Naive B cell (primary cell): Measurements from ENCODE around the gene TTC38. TPM values are rescaled to one million over a fixed set of nuclear protein-coding genes. Genes with fewer than 3 reads are reported as not detected.

Experiments
- ATAC-seq, 2 donors: fragments of 150-1000 bp; cut with Tn5 transposase; 2 replicates each; pipeline ENCODE4 v1.10.0; 2021; ENCODE audit warnings: low read depth in 2 of 2, mild to moderate bottlenecking in 2 of 2, moderate library complexity in 2 of 2
- DNase-seq: peaks from one replicate; pipeline ENCODE4 v3.0.0; 2022
- H3K27ac Mint-ChIP-seq, 6 donors: one replicate each; pipeline ENCODE4 v1.8.0; 2020 to 2022; ENCODE audit warnings: mild to moderate bottlenecking in 6 of 6, mixed read lengths in 6 of 6, moderate library complexity in 5 of 6, inconsistent platforms in 2 of 6
- H3K27me3 Mint-ChIP-seq, 3 donors: one replicate each; pipeline ENCODE4 v1.8.0; 2021 to 2022; ENCODE audit warnings: mixed read lengths in 3 of 3, mild to moderate bottlenecking in 1 of 3
- H3K36me3 Mint-ChIP-seq, 2 donors: one replicate each; pipeline ENCODE4 v1.8.0; 2020 to 2022; ENCODE audit warnings: mixed read lengths in 2 of 2, inconsistent platforms in 1 of 2, mild to moderate bottlenecking in 1 of 2
- H3K4me1 Mint-ChIP-seq, 3 donors: one replicate each; pipeline ENCODE4 v1.8.0; 2020 to 2022; ENCODE audit warnings: mixed read lengths in 3 of 3, inconsistent platforms in 1 of 3, mild to moderate bottlenecking in 1 of 3, moderate library complexity in 1 of 3
- H3K4me3 Mint-ChIP-seq, 8 donors: one replicate each; pipeline ENCODE4 v1.8.0; 2020 to 2022; ENCODE audit warnings: mild to moderate bottlenecking in 8 of 8, mixed read lengths in 8 of 8, moderate library complexity in 8 of 8, inconsistent platforms in 2 of 8
- H3K9me3 Mint-ChIP-seq, 7 donors: one replicate each; pipeline ENCODE4 v1.8.0; 2020 to 2022; ENCODE audit warnings: mixed read lengths in 7 of 7, mild to moderate bottlenecking in 5 of 7, inconsistent platforms in 2 of 7, moderate library complexity in 1 of 7
- polyA plus RNA-seq, 6 donors: library from polyadenylated mRNA; unstranded; fragments of 300-500 nt; fragmentation: Illumina TruSeq; gene quantifications; one replicate each; pipeline ENCODE4 v1.2.3, GENCODE V29; 2021; ENCODE audit warnings: low read depth in 6 of 6

Gene TTC38
- polyA plus RNA-seq, 6 donors from 2014 or later, result 1.8 to 6.0 (median 2.7) TPM; not detected in 1

DNA sequence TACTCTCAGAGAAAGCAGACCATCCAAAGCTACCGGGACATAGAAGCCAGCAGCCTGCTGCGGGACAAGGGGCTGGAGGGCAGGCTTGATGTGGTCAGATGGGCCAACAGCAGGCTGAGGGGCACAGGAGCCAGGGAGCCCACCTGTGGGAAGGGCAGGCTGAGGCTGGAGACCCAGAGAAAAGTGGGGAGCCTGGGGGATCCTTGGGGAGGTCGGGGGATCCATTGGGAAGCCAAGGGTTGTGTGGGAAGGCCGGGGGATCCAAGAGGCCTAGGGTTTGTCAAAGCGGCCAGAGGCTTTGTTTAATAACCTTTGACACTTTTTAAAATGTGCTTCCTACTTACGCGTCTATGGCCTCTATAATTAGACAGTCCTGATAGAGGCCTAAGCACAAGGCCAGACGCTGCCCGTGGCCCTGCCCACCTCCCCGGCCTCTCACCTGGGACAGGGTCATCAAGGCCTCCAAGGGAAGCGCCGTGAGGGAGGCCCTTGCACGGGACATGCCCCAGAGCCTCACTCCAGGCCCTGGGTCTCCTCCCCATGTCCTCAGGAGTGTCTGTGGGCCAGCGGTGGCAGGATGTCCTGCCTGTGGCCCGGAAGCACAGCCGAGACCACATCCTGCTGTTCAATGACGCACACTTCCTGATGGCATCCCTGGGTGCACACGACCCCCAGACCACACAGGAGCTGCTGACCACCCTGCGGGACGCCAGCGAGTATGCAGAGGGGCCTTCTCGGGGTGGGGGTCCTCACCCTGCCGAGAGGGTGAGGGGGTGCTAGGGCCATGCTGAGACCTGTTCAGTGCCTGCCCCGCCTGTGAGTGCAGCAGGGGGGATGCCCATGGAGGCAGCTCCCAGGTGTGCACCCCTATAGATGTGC lies 20.3 kb downstream of the TTC38 start:
- Mint-ChIP-seq H3K36me3 (peaks cover 0 to 7% of the 10 kb centered on the region in 2 donors), H3K27ac (peak overlapping the region; percentile 81 to 93 (median 90)), H3K4me3 (peak overlapping the region; percentile 64 to 90 (median 80)), H3K27me3 (no peaks in the 10 kb centered on the region), H3K4me1 (peaks cover 29 to 53% (median 51%) of the 10 kb centered on the region in 3 donors), H3K9me3 (peaks cover 0 to 6% (median 3%) of the 10 kb centered on the region in 7 donors)
- ATAC-seq (peak; percentile 78 to 79), DNase-seq (peak; percentile 37)

DNA sequence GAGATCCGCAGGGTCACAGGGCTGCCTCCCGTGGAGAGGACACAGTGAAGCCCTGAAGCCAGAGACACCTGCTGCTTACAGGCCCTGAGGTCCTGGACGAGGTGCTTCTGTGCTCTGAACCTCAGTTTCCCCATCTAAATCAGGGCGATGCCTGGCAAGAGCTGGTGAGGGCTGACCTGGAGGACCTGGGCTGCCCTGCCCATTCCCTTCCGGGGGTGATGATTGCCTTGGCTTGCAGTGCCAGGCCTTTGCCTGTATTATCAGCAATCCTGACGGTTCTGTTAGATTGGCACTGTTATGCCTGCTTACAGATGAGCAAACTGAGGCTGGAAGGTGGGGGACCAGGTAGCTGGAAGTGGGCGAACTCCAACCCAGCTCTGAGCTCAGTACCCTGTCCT lies 21.0 kb downstream of the TTC38 start:
- Mint-ChIP-seq H3K27ac (peak overlapping the region in 1 of 6 donors; percentile 15), H3K4me1 (peaks cover 35 to 61% (median 58%) of the 10 kb centered on the region in 3 donors), H3K4me3 (peak overlapping the region in 1 of 8 donors; percentile 80), H3K36me3 (peaks cover 0 to 7% of the 10 kb centered on the region in 2 donors), H3K27me3 (no peaks in the 10 kb centered on the region), H3K9me3 (peaks cover 0 to 6% (median 3%) of the 10 kb centered on the region in 7 donors)
- DNase-seq (no peak), ATAC-seq (no peak)

GRCh38 chr22:46289244-46289891 lies 21.6 kb downstream of the TTC38 start:
- ATAC-seq (peak; percentile 22 to 34), DNase-seq (no peak)
- Mint-ChIP-seq H3K36me3 (peaks cover 0 to 7% of the 10 kb centered on the region in 2 donors), H3K9me3 (peaks cover 0 to 6% (median 3%) of the 10 kb centered on the region in 7 donors), H3K27me3 (no peaks in the 10 kb centered on the region), H3K4me1 (peaks cover 35 to 63% (median 63%) of the 10 kb centered on the region in 3 donors), H3K27ac (peak overlapping the region in 3 of 6 donors; percentile 42 to 79 (median 62)), H3K4me3 (peak overlapping the region in 2 of 8 donors; percentile 15 to 16)

GRCh38 chr22:46290121-46290842 lies 22.5 kb downstream of the TTC38 start:
- Mint-ChIP-seq H3K27me3 (no peaks in the 10 kb centered on the region), H3K27ac (peak overlapping the region in 3 of 6 donors; percentile 79 to 89 (median 87)), H3K4me3 (peak overlapping the region in 3 of 8 donors; percentile 37 to 75 (median 74)), H3K4me1 (peaks cover 41 to 70% (median 68%) of the 10 kb centered on the region in 3 donors), H3K36me3 (peaks cover 0 to 7% of the 10 kb centered on the region in 2 donors), H3K9me3 (peaks cover 0 to 6% (median 3%) of the 10 kb centered on the region in 7 donors)
- ATAC-seq (no peak), DNase-seq (no peak)

DNA sequence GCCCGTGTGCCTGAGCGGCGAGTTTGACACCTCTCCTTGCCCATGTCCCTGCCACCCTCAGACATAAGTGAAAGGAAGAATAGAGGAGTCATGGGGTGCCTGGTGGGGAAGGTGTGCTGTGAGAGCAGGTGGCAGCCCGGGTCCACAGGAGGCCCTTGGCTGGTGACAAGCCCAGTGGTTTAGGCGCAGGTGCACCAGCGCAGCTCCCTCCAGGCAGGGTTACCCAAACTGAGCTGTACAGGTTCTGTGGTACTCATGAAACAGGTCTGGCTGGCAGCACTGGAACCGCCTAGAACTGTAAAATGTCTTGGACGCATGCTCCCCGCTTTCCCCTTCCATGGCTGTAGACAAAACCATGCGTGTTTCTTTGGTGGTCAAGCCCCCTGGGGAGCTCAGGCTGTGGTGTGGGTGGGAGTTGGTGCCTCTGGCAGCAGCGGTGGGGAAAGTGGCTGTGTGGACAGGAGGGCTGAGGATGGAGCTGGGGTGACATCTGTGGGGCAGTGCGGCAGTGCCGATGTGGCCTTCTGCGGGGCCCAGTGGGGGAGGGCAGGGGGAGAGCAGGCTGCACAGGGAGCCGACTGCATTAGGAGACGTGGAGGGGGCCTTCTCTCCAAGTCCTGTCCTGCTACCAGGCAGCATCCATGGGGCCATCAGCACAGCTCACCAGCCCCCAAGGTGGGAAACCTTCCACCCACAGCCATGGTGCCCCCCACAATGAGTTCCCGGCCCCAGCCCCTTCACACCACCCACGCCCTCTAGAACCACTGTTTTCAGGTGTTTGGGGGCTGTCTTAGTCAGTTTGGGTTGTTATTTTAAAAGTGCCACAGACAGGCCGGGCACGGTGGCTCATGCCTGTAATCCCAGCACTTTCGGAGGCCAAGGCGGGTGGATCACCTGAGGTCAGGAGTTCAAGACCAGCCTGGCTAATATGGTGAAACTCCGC lies 23.3 kb downstream of the TTC38 start:
- peaks cover 0 to 6% (median 3%) of the 10 kb centered on the region in 7 donors for H3K9me3 Mint-ChIP-seq
- DNase-seq (no peak), ATAC-seq (no peak)
- peaks cover 0 to 7% of the 10 kb centered on the region in 2 donors for H3K36me3 Mint-ChIP-seq
- peak overlapping the region in 3 of 6 donors; percentile 79 to 87 (median 80) for H3K27ac Mint-ChIP-seq
- H3K4me3 Mint-ChIP-seq, result peak overlapping the region in 2 of 8 donors; percentile 74
- peaks cover 48 to 76% (median 75%) of the 10 kb centered on the region in 3 donors for H3K4me1 Mint-ChIP-seq
- H3K27me3 Mint-ChIP-seq, result no peaks in the 10 kb centered on the region

DNA sequence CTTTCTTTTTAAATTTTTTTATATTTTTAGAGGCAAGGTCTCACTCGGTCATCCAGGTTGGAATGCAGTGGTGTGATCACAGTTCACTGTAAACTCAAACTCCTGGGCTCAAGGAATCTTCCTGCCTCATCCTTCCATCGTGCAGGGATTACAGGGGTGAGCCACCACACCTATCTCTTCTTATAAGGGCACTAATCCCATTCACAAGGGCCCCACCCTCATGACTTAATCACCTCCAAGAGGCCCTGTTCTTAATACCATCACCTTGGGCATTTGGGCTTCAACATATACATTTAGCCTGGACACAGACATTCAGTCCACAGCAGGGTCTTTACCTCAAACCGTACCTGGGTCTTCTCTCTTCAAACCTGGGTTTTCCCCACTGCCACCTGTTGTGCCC lies 24.4 kb downstream of the TTC38 start:
- no peak for ATAC-seq
- Mint-ChIP-seq H3K9me3 (peaks cover 0 to 6% (median 3%) of the 10 kb centered on the region in 7 donors), H3K4me1 (peaks cover 54 to 79% (median 75%) of the 10 kb centered on the region in 3 donors), H3K27ac (no peak overlapping the region), H3K27me3 (no peaks in the 10 kb centered on the region), H3K4me3 (peak overlapping the region in 2 of 8 donors; percentile 12 to 44), H3K36me3 (peaks cover 0 to 7% of the 10 kb centered on the region in 2 donors)
- DNase-seq, result no peak

GRCh38 chr22:46292732-46293131 lies 24.9 kb downstream of the TTC38 start:
- peaks cover 54 to 78% (median 75%) of the 10 kb centered on the region in 3 donors for H3K4me1 Mint-ChIP-seq
- H3K9me3 Mint-ChIP-seq, result peaks cover 0 to 6% (median 3%) of the 10 kb centered on the region in 7 donors
- H3K36me3 Mint-ChIP-seq, result peaks cover 0 to 7% of the 10 kb centered on the region in 2 donors
- ATAC-seq (no peak), DNase-seq (no peak)
- no peaks in the 10 kb centered on the region for H3K27me3 Mint-ChIP-seq
- H3K4me3 Mint-ChIP-seq, result peak overlapping the region in 3 of 8 donors; percentile 44 to 80 (median 52)
- H3K27ac Mint-ChIP-seq, result peak overlapping the region in 2 of 6 donors; percentile 10 to 56

DNA sequence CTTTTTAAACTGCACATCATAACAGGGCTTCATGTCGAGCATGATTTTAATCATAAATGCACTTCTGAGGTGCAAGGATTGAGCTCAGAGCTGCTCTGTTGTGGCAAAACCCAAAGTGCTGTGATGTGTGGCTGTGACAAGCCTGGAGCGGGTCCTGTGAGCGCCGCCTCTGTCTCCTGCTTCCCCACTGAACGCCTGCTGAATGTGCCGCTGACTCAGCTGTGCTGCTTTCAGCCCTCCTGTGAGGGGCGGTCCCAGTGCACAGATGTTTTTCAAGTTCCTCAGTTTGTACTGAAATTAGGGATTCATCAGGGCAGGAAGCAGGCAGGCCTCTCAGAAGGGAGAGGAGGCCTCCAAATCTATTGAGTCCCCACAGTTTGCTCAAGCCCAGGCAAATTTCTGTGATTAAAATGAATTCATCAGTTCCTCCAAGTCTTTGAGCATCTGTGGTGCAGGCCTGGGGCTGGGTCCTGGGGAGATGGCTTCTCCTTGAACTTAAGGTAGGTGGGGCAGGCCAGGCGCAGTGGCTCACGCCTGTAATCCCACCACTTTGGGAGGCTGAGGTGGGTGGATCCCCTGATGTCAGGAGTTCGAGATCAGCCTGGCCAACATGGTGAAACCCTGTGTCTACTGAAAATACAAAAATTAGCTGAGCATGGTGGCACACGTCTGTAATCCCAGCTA lies 25.9 kb downstream of the TTC38 start:
- peaks cover 0 to 6% (median 3%) of the 10 kb centered on the region in 7 donors for H3K9me3 Mint-ChIP-seq
- peaks cover 0 to 7% of the 10 kb centered on the region in 2 donors for H3K36me3 Mint-ChIP-seq
- peak overlapping the region in 6 of 8 donors; percentile 8 to 61 (median 31) for H3K4me3 Mint-ChIP-seq
- peaks cover 0 to 3% (median 0%) of the 10 kb centered on the region in 3 donors for H3K27me3 Mint-ChIP-seq
- ATAC-seq, result no peak
- H3K27ac Mint-ChIP-seq, result peak overlapping the region in 5 of 6 donors; percentile 10 to 61 (median 53)
- no peak for DNase-seq
- peaks cover 47 to 68% (median 65%) of the 10 kb centered on the region in 3 donors for H3K4me1 Mint-ChIP-seq

DNA sequence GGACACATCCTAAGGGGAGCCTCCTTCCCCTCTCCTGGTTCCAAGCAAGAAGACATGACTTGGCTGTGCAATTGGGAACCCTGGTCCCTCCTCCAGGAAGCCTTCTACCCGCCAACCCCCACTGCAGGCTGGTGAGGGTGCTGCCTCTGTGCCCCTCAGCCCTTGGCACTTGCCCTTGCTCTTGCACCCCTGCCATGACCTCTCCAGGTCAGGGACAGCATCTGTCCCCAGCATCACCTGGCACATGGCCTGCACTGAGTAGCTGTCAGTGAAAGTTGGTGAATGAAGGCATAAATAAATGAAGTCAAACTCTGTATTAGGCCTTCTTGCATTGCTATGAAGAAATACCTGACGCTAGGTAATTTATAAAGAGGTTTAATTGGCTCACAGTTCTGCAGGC lies 27.0 kb downstream of the TTC38 start:
- Mint-ChIP-seq H3K4me3 (peak overlapping the region in 6 of 8 donors; percentile 57 to 97 (median 92)), H3K9me3 (peaks cover 0 to 6% (median 3%) of the 10 kb centered on the region in 7 donors), H3K27ac (peak overlapping the region in 5 of 6 donors; percentile 48 to 97 (median 84)), H3K4me1 (peaks cover 47 to 59% (median 55%) of the 10 kb centered on the region in 3 donors), H3K36me3 (peaks cover 0 to 7% of the 10 kb centered on the region in 2 donors), H3K27me3 (peaks cover 4 to 9% (median 5%) of the 10 kb centered on the region in 3 donors)
- ATAC-seq (no peak), DNase-seq (no peak)

DNA sequence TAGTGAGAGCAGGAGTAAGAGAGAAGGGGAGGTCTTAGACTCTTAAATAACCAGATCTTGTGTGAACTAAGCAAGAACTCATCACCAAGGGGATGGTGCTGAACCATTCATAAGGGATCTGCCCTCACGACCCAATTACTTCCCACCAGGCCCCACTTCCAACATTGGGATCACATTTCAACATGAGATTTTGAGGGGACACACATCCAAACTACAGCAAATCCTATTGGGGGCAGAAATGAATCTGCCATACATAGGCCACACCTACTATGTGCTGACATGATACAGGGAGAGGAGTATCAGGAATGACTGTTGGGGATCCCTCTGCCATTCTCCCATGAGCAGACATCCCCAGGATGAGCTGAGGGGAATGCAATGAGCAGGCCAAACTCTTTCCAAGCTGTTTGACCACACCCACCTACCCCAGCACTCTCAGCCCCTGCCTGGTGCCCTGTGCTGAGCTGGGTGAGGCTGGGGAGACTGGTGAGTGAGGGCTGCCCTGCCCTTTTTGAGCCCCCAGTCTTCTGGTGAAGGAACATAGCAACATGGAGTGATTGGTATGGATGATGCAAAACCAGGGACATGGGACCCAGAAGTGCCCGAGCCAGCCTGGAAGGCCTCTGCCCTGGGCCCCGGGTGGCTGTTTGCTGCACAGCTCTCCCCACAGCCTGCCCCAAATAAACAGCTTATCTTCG lies 27.6 kb downstream of the TTC38 start:
- peaks cover 42 to 54% (median 49%) of the 10 kb centered on the region in 3 donors for H3K4me1 Mint-ChIP-seq
- H3K9me3 Mint-ChIP-seq, result peaks cover 0 to 6% (median 3%) of the 10 kb centered on the region in 7 donors
- ATAC-seq, result no peak

More for the DNA sequence above, 27.6 kb downstream of the TTC38 start:
- Mint-ChIP-seq H3K27me3 (peaks cover 4 to 9% (median 5%) of the 10 kb centered on the region in 3 donors), H3K36me3 (peaks cover 0 to 7% of the 10 kb centered on the region in 2 donors), H3K4me3 (peak overlapping the region; percentile 61 to 97 (median 93)), H3K27ac (peak overlapping the region in 5 of 6 donors; percentile 44 to 98 (median 96))
- no peak for DNase-seq
